GM10248 (cell line): ENCODE data around the gene C2orf92.

Experiments used
- CTCF ChIA-PET: fragments of 300-600 bp; sonication (Branson Sonifier 250); formaldehyde crosslinking; extraction: SDS; loops from one replicate; lab custom pipeline; 2021; ENCODE audit warnings: antibody characterized with exemption; lab: Yijun Ruan, JAX
- POLR2A ChIA-PET: fragments of 350-650 bp; sonication (Branson Sonifier 250); formaldehyde crosslinking; extraction: SDS; loops from one replicate; lab custom pipeline; 2020; ENCODE audit warnings: antibody characterized with exemption; lab: Yijun Ruan, JAX
- DNase-seq: peaks from one replicate; pipeline ENCODE4 v3.0.0; 2012; ENCODE audit errors: extremely low spot score
- TF ChIP-seq, protein P1 (sequence below): IDR thresholded peaks from 2 replicates; pipeline ENCODE4 v1.5.1; 2012; ENCODE audit warnings: mild to moderate bottlenecking, low read depth; ENCODE audit errors: extremely low read depth, missing control alignments, control extremely low read depth

Gene C2orf92

DNA sequence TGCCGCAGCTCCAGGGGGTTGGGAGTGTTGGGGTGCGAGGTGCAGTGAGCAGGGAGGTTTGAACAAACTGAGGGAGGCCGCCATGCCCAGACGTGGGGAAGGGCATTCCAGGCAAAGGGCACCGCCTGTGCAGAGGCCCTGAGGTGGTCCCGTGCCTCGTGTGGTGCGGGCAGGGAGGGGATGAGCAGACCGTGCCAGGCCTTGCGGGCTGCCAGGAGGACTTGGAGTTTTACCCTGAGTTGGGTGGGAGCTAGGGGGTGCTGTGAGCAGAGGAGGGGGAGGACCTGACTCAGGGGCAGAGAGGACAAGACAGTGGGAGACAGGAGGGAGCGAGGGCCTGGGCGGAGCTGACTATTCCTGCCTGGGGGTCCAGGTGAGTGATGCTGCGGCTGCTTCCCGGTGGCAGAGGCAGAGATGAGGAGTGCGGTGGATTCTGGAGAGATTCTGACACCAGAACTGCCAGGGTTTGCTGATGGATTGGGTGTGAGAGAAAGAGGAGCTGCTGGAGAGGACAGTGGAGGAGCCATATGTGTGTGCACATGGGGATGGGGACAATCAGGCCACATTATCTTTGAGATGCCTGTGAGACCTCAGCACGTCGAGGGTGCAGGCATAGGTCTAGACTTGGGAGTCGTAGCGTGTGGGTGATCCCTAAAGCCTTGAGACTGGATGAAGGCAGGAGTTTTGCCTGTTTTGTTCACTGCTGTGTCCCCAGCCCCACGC, 67.3 kb downstream of the C2orf92 start:
- TF ChIP-seq, protein P1, sequence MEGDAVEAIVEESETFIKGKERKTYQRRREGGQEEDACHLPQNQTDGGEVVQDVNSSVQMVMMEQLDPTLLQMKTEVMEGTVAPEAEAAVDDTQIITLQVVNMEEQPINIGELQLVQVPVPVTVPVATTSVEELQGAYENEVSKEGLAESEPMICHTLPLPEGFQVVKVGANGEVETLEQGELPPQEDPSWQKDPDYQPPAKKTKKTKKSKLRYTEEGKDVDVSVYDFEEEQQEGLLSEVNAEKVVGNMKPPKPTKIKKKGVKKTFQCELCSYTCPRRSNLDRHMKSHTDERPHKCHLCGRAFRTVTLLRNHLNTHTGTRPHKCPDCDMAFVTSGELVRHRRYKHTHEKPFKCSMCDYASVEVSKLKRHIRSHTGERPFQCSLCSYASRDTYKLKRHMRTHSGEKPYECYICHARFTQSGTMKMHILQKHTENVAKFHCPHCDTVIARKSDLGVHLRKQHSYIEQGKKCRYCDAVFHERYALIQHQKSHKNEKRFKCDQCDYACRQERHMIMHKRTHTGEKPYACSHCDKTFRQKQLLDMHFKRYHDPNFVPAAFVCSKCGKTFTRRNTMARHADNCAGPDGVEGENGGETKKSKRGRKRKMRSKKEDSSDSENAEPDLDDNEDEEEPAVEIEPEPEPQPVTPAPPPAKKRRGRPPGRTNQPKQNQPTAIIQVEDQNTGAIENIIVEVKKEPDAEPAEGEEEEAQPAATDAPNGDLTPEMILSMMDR, result no peak
- CTCF ChIA-PET, result interaction anchor here (0.9 to 1.5 kb wide), 2 partner anchors 9 to 35 kb away, joined by 3 read pairs; no protein-coding TSS in a partner anchor
- POLR2A ChIA-PET, result no interaction called here
- no peak for DNase-seq

GRCh38 chr2:97737421-97738178, 68.1 kb downstream of the C2orf92 start:
- CTCF ChIA-PET, result interaction anchor here (0.9 to 1.5 kb wide), 2 partner anchors 10 to 35 kb away, joined by 3 read pairs; no protein-coding TSS in a partner anchor
- POLR2A ChIA-PET, result no interaction called here
- DNase-seq, result no peak
- TF ChIP-seq, protein P1, result no peak

DNA sequence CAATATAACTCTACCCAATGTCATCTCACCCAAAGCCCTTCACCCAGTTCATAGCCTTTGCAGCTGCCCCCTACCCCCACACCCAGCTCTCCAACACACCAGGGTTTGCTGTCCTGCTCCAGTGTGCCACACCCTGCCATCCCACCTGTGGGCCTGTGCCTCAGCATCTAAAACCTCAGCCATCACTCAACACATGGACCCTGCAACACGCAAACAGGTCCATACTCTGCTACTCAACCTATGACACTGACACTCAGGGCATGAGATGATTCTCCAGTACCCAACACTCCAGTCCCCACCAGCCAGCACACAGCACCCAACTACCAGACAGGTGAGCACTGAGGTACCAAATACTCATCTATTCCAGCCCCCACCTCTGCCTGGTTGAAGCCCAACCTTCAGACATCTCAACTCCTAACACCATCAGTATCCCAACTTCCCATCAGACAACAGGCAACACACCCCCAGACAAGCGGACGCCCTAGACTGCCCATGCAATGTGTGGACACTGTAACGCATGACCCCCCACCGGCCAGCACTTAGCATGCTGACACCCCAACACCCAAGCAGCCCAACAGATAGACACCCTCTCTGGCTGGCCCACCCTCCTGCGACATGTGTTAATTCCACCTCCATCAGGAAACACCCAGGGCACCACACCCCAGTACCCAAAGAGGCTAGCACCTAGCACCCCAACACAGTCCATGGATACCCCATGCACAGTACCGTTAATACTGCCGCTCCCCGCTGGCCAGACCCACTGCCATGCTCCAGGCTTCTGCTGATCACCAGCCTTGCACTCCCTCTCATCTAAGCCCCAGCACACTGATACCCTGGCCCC, 68.9 kb downstream of the C2orf92 start:
- TF ChIP-seq, protein P1, result no peak
- CTCF ChIA-PET, result interaction anchor here (1.5 to 4.7 kb wide), 4 partner anchors 13 to 39 kb away, joined by 3 to 33 read pairs (median 22); no protein-coding TSS in a partner anchor
- POLR2A ChIA-PET, result no interaction called here
- DNase-seq, result no peak

GRCh38 chr2:97739020-97739892, 69.7 kb downstream of the C2orf92 start:
- TF ChIP-seq, protein P1, result no peak
- CTCF ChIA-PET, result interaction anchor here (0.8 to 5.5 kb wide), 24 partner anchors 7 to 647 kb away, joined by 3 to 65 read pairs (median 8); partner anchors contain the start of gene ZAP70
- no peak for DNase-seq
- POLR2A ChIA-PET, result no interaction called here

GRCh38 chr2:97739893-97740245, 70.4 kb downstream of the C2orf92 start:
- ChIA-PET CTCF (interaction anchor here (0.8 to 5.5 kb wide), 30 partner anchors 8 to 661 kb away, joined by 3 to 65 read pairs (median 7); partner anchors contain the start of gene ZAP70), POLR2A (no interaction called here)
- no peak for DNase-seq

More at GRCh38 chr2:97739893-97740245, 70.4 kb downstream of the C2orf92 start:
- TF ChIP-seq, protein P1, result no peak
